ENCODE measurements around the gene GFOD1. TPM values are rescaled to one million over a fixed set of nuclear protein-coding genes. Genes with fewer than 3 reads are reported as not detected.
A peak's percentile ranks its signal among the peaks of the same experiment; 100 is the strongest.

GFOD1 gene
- total and polyA plus RNA-seq, 4 donors, result 2.6 to 16.8 (median 5.0) TPM

GRCh38 chr6:13354331-13355042 is 132.9 kb downstream of the GFOD1 start:
- 78% methylated on average over 13 of the region's 13 CpGs for WGBS
- H3K36me3 ChIP-seq (ENCODE audit: control insufficient read depth in 4 of 4, insufficient read depth in 3 of 4, low read depth in 1 of 4, low read length in 3 of 4), result no peaks in the 10 kb centered on the region
- H3K27ac ChIP-seq (ENCODE audit: low read depth in 1 of 2, low read length in 2 of 2), result peak overlapping the region in 1 of 2 donors; percentile 24
- H3K4me3 ChIP-seq (ENCODE audit: low read depth in 1 of 3, low read length in 3 of 3), result no peak overlapping the region
- DNase-seq (ENCODE audit: low spot score), result no peak
- H3K9me3 ChIP-seq (ENCODE audit: control insufficient read depth in 4 of 4, low read length in 3 of 4), result no peaks in the 10 kb centered on the region
- H3K9ac ChIP-seq (ENCODE audit: low read depth in 1 of 2, low read length in 2 of 2), result no peak overlapping the region
- H3K27me3 ChIP-seq (ENCODE audit: control insufficient read depth in 4 of 4, insufficient read depth in 4 of 4, low read length in 3 of 4), result no peaks in the 10 kb centered on the region
- peaks cover 0 to 3% (median 0%) of the 10 kb centered on the region in 4 donors for H3K4me1 ChIP-seq (ENCODE audit: control insufficient read depth in 4 of 4, insufficient read depth in 4 of 4, low read length in 3 of 4)
- no peak for TF ChIP-seq RAD21 (IDR thresholded peaks at IDR 0.05)
- peak; percentile 54 for TF ChIP-seq NR2F2 (IDR thresholded peaks at IDR 0.05)

- Histone ChIP-seq H3K4me3 (ENCODE audit: low read depth in 1 of 3, low read length in 3 of 3) (no peak overlapping the region), H3K4me1 (ENCODE audit: control insufficient read depth in 4 of 4, insufficient read depth in 4 of 4, low read length in 3 of 4) (peaks cover 0 to 3% (median 0%) of the 10 kb centered on the region in 4 donors), H3K27ac (ENCODE audit: low read depth in 1 of 2, low read length in 2 of 2) (no peak overlapping the region), H3K9me3 (ENCODE audit: control insufficient read depth in 4 of 4, low read length in 3 of 4) (no peaks in the 10 kb centered on the region), H3K9ac (ENCODE audit: low read depth in 1 of 2, low read length in 2 of 2) (no peak overlapping the region), H3K27me3 (ENCODE audit: control insufficient read depth in 4 of 4, insufficient read depth in 4 of 4, low read length in 3 of 4) (no peaks in the 10 kb centered on the region), H3K36me3 (ENCODE audit: control insufficient read depth in 4 of 4, insufficient read depth in 3 of 4, low read depth in 1 of 4, low read length in 3 of 4) (no peaks in the 10 kb centered on the region)
- WGBS, result 96% methylated on average over 9 of the region's 9 CpGs
- no peak for DNase-seq (ENCODE audit: low spot score)
- TF ChIP-seq TAF1 (conservative IDR thresholded peaks at IDR 0.05) (no peak), YY1 (IDR thresholded peaks at IDR 0.05) (no peak)
Measured at GRCh38 chr6:13352165-13352564, 135.2 kb downstream of the GFOD1 start.

- no peak for DNase-seq (ENCODE audit: low spot score)
- peaks cover 0 to 3% (median 0%) of the 10 kb centered on the region in 4 donors for H3K4me1 ChIP-seq (ENCODE audit: control insufficient read depth in 4 of 4, insufficient read depth in 4 of 4, low read length in 3 of 4)
- TF ChIP-seq TAF1 (conservative IDR thresholded peaks at IDR 0.05) (no peak), ZBTB33 (IDR thresholded peaks at IDR 0.05) (no peak)
- no peaks in the 10 kb centered on the region for H3K36me3 ChIP-seq (ENCODE audit: control insufficient read depth in 4 of 4, insufficient read depth in 3 of 4, low read depth in 1 of 4, low read length in 3 of 4)
- H3K4me3 ChIP-seq (ENCODE audit: low read depth in 1 of 3, low read length in 3 of 3), result no peak overlapping the region
- WGBS, result 87% methylated on average over 12 of the region's 12 CpGs
- no peak overlapping the region for H3K27ac ChIP-seq (ENCODE audit: low read depth in 1 of 2, low read length in 2 of 2)
- no peak overlapping the region for H3K9ac ChIP-seq (ENCODE audit: low read depth in 1 of 2, low read length in 2 of 2)
- no peaks in the 10 kb centered on the region for H3K27me3 ChIP-seq (ENCODE audit: control insufficient read depth in 4 of 4, insufficient read depth in 4 of 4, low read length in 3 of 4)
- H3K9me3 ChIP-seq (ENCODE audit: control insufficient read depth in 4 of 4, low read length in 3 of 4), result no peaks in the 10 kb centered on the region
Measured at GRCh38 chr6:13351271-13351670, 136.1 kb downstream of the GFOD1 start.

GRCh38 chr6:13349811-13350506 is 137.4 kb downstream of the GFOD1 start:
- H3K4me1 ChIP-seq (ENCODE audit: control insufficient read depth in 4 of 4, insufficient read depth in 4 of 4, low read length in 3 of 4), result peaks cover 0 to 3% (median 0%) of the 10 kb centered on the region in 4 donors
- no peak overlapping the region for H3K9ac ChIP-seq (ENCODE audit: low read depth in 1 of 2, low read length in 2 of 2)
- no peak for DNase-seq (ENCODE audit: low spot score)
- no peak for TF ChIP-seq CTCF (IDR thresholded peaks at IDR 0.05; ENCODE audit: low read depth, low read length, missing input control)
- no peak for TF ChIP-seq TAF1 (conservative IDR thresholded peaks at IDR 0.05)
- no peak for TF ChIP-seq HNF4G (IDR thresholded peaks at IDR 0.05)
- no peak for TF ChIP-seq EGR1 (IDR thresholded peaks at IDR 0.05; ENCODE audit: low read depth in 2 of 2)
- no peak for TF ChIP-seq RXRA (IDR thresholded peaks at IDR 0.05)
- no peak for TF ChIP-seq REST (IDR thresholded peaks at IDR 0.05)
- TF ChIP-seq MAX (IDR thresholded peaks at IDR 0.05), result no peak
- no peak for TF ChIP-seq JUND (IDR thresholded peaks at IDR 0.05)
- no peak overlapping the region for H3K27ac ChIP-seq (ENCODE audit: low read depth in 1 of 2, low read length in 2 of 2)
- H3K36me3 ChIP-seq (ENCODE audit: control insufficient read depth in 4 of 4, insufficient read depth in 3 of 4, low read depth in 1 of 4, low read length in 3 of 4), result no peaks in the 10 kb centered on the region
- no peaks in the 10 kb centered on the region for H3K27me3 ChIP-seq (ENCODE audit: control insufficient read depth in 4 of 4, insufficient read depth in 4 of 4, low read length in 3 of 4)
- WGBS, result 91% methylated on average over 8 of the region's 8 CpGs
- H3K4me3 ChIP-seq (ENCODE audit: low read depth in 1 of 3, low read length in 3 of 3), result no peak overlapping the region
- H3K9me3 ChIP-seq (ENCODE audit: control insufficient read depth in 4 of 4, low read length in 3 of 4), result no peaks in the 10 kb centered on the region
